ENCODE data around the gene DCAF17. TPM values are rescaled to one million over a fixed set of nuclear protein-coding genes. Genes with fewer than 3 reads are reported as not detected.

DCAF17 gene
- total RNA-seq, 4 donors from 2014 or later, result 12.0 to 22.8 (median 14.3) TPM

DNA sequence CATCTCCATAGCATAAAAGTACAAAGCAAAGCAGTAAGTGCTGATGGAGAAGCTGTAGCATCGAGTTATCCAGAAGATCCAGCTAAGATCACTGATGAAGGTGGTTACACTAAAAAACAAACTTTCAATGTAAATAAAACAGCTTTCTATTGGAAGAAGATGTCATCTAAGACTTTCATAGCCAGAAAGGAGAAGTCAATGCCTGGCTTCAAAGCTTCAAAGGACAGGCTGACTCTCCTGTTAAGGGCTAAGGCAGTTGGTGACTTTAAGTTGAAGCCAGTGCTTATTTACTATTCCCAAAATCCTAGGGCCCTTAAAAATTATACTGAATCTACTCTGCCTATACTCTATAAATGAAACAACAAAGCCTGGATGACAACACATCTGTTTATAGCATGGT lies 44.2 kb upstream of the DCAF17 start:
- no peaks in the 10 kb centered on the region for H3K36me3 ChIP-seq
- 100% methylated on average over 1 of the region's 1 CpG for whole genome bisulfite sequencing
- intact Hi-C loops (cut with DNase I), result no loop called here

DNA sequence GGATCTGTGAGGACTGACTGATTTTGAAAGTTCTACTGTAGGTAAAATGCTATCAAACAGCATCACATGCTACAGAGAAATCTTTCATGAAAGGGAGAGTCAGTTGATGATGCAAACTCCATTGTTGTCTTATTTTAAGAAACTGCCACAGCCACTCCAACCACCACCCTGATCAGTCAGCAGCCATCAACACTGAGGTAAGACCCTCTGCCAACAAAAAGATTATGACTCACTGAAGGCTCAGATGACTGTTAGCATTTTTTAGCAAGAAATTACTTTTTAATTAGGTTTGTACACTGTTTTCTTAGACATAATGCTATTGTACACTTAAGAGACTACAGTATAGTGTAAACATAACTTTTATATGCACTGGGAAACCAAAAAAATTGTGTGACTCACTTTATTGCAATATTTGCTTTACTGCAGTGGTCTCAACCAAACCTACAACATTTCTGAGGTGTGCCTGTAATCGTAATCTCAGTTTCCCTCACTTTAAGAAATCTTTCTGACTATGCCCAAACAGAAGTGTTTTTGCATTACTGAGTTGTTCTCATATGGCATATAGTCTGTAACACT lies 43.0 kb upstream of the DCAF17 start:
- Histone ChIP-seq H3K36me3 (no peaks in the 10 kb centered on the region), H3K4me3 (no peak overlapping the region), H3K27me3 (no peaks in the 10 kb centered on the region), H3K4me1 (peaks cover 0 to 12% (median 5%) of the 10 kb centered on the region in 4 donors), H3K27ac (replicated peaks in 1 of 4) (no peak overlapping the region), H3K9me3 (no peaks in the 10 kb centered on the region)
- DNase-seq (ENCODE audit: extremely low spot score), result no peak
- no peak for TF ChIP-seq POLR2AphosphoS5 (IDR thresholded peaks at IDR 0.05)
- TF ChIP-seq EP300 (IDR thresholded peaks at IDR 0.05), result no peak
- TF ChIP-seq POLR2A (IDR thresholded peaks at IDR 0.05; ENCODE audit: low read depth), result no peak
- TF ChIP-seq, protein P1, sequence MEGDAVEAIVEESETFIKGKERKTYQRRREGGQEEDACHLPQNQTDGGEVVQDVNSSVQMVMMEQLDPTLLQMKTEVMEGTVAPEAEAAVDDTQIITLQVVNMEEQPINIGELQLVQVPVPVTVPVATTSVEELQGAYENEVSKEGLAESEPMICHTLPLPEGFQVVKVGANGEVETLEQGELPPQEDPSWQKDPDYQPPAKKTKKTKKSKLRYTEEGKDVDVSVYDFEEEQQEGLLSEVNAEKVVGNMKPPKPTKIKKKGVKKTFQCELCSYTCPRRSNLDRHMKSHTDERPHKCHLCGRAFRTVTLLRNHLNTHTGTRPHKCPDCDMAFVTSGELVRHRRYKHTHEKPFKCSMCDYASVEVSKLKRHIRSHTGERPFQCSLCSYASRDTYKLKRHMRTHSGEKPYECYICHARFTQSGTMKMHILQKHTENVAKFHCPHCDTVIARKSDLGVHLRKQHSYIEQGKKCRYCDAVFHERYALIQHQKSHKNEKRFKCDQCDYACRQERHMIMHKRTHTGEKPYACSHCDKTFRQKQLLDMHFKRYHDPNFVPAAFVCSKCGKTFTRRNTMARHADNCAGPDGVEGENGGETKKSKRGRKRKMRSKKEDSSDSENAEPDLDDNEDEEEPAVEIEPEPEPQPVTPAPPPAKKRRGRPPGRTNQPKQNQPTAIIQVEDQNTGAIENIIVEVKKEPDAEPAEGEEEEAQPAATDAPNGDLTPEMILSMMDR (IDR thresholded peaks at IDR 0.05), result no peak
- 86% methylated on average over 1 of the region's 1 CpG for WGBS
- intact Hi-C loops (cut with DNase I), result no loop called here

More for the DNA sequence above, 44.2 kb upstream of the DCAF17 start:
- TF ChIP-seq, protein P1 (IDR thresholded peaks at IDR 0.05), result no peak
- no peak for TF ChIP-seq EP300 (IDR thresholded peaks at IDR 0.05)
- TF ChIP-seq POLR2A (IDR thresholded peaks at IDR 0.05; ENCODE audit: low read depth), result no peak
- no peak for TF ChIP-seq POLR2AphosphoS5 (IDR thresholded peaks at IDR 0.05)
- H3K9me3 ChIP-seq, result no peaks in the 10 kb centered on the region
- no peaks in the 10 kb centered on the region for H3K27me3 ChIP-seq
- no peak overlapping the region for H3K27ac ChIP-seq (replicated peaks in 1 of 4)
- H3K4me3 ChIP-seq, result no peak overlapping the region
- peaks cover 0 to 12% (median 5%) of the 10 kb centered on the region in 4 donors for H3K4me1 ChIP-seq
- no peak for DNase-seq (ENCODE audit: extremely low spot score)

DNA sequence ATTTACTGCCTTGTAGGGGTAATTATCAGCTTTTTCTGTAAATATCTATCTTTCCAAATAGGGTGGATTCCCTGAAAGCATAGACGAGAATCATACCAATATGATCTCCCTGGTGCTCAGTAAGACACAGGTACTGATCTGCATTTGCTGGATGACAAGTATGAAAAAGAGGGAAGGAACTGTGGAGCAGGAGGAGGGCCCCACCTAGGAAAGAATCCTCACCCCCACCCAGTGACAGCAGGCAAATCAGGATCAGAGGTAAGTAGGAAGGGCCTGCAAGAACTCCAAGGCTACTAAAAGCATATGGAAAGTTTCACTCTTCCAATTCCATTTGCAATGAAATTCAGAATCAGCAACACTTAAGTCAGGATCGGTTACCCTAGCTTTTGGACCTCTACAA lies 42.5 kb upstream of the DCAF17 start:
- Histone ChIP-seq H3K9me3 (no peaks in the 10 kb centered on the region), H3K4me1 (peaks cover 0 to 12% (median 5%) of the 10 kb centered on the region in 4 donors), H3K4me3 (no peak overlapping the region), H3K27me3 (no peaks in the 10 kb centered on the region), H3K27ac (replicated peaks in 1 of 4) (no peak overlapping the region), H3K36me3 (no peaks in the 10 kb centered on the region)
- DNase-seq (ENCODE audit: extremely low spot score), result no peak
- TF ChIP-seq EP300 (IDR thresholded peaks at IDR 0.05) (no peak), POLR2A (IDR thresholded peaks at IDR 0.05; ENCODE audit: low read depth) (no peak), POLR2AphosphoS5 (IDR thresholded peaks at IDR 0.05) (no peak)
- TF ChIP-seq, protein P1 (IDR thresholded peaks at IDR 0.05), result no peak
- WGBS, result 80% methylated on average over 2 of the region's 2 CpGs
- intact Hi-C loops (cut with DNase I), result no loop called here

DNA sequence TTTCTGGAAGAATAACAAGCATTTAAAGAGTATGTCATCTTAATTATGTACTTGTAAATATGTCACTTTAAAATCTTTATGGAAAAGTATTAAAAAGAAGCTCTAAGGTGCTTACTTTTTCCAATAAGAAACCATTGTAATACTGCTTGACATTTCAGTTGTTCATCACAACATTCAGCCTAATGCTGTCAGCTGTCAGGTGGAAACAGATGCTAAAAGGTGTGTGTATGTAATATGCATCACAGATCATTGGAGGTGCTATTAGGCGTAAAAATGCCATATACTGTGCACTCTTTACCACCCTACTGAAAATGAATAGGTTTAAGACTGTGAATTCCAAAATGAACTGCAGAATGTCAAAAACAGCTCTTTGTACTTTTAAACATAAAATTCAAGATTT lies 40.5 kb upstream of the DCAF17 start:
- Histone ChIP-seq H3K27ac (replicated peaks in 1 of 4) (no peak overlapping the region), H3K9me3 (peaks cover 0 to 6% (median 0%) of the 10 kb centered on the region in 4 donors), H3K27me3 (no peaks in the 10 kb centered on the region), H3K36me3 (no peaks in the 10 kb centered on the region), H3K4me1 (peaks cover 0 to 12% (median 5%) of the 10 kb centered on the region in 4 donors), H3K4me3 (no peak overlapping the region)
- intact Hi-C loops (cut with DNase I), result no loop called here
- no peak for DNase-seq (ENCODE audit: extremely low spot score)
- TF ChIP-seq, protein P1 (IDR thresholded peaks at IDR 0.05), result no peak
- TF ChIP-seq POLR2AphosphoS5 (IDR thresholded peaks at IDR 0.05), result no peak
- TF ChIP-seq EP300 (IDR thresholded peaks at IDR 0.05), result no peak
- no peak for TF ChIP-seq POLR2A (IDR thresholded peaks at IDR 0.05; ENCODE audit: low read depth)
- 96% methylated on average over 1 of the region's 1 CpG for WGBS
